ENCODE measurements around the gene FAM222B.

The FAM222B gene

GRCh38 chr17:28774206-28774605 is 68.4 kb downstream of the FAM222B start:
- DNase-seq (ENCODE audit: low read depth in 2 of 2), result no peak

DNA sequence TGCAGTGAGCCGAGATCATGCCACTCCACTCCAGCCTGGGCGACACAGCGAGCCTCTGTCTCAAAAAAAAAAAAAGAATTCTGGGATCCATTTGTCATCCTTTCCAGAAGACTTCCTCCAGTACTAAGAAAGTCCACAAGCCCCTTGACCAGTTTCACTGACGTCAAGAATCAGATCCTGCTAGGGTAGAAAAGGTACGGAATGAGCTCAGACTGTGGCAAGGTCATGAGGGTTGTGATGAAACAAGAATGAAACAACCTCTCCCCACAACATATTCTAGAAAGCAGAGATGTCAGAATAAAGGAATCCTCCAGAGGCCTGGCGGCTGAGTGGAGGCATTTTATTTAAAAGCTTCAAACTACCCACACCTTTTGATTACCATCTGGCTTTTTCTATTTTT is 68.9 kb downstream of the FAM222B start:
- no peak for DNase-seq (ENCODE audit: low read depth in 2 of 2)

DNA sequence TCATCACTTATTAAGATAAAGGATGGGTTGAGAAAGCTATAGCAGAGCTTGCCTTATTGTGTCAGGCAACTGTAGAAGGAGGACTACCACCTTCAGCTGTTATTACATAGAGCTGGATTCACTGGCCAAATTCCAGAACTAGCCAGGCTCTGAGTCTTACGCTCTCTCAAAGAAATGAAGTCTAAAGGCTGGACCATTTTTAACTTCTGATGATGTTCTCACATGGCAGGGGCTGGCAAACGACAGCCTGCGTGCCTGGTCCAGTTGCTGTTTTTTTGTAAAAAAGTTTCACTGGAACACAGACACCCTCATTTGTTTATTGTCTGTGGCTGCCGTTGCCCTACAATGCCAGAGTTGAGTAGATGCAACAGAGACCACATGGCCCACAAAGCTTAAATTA is 77.6 kb downstream of the FAM222B start:
- no peak for DNase-seq (ENCODE audit: low read depth in 2 of 2)

GRCh38 chr17:28763804-28764266 is 78.8 kb downstream of the FAM222B start:
- peak; percentile 28 to 59 for DNase-seq (ENCODE audit: low read depth in 2 of 2)

GRCh38 chr17:28763137-28763799 is 79.3 kb downstream of the FAM222B start:
- DNase-seq (ENCODE audit: low read depth in 2 of 2), result no peak

DNA sequence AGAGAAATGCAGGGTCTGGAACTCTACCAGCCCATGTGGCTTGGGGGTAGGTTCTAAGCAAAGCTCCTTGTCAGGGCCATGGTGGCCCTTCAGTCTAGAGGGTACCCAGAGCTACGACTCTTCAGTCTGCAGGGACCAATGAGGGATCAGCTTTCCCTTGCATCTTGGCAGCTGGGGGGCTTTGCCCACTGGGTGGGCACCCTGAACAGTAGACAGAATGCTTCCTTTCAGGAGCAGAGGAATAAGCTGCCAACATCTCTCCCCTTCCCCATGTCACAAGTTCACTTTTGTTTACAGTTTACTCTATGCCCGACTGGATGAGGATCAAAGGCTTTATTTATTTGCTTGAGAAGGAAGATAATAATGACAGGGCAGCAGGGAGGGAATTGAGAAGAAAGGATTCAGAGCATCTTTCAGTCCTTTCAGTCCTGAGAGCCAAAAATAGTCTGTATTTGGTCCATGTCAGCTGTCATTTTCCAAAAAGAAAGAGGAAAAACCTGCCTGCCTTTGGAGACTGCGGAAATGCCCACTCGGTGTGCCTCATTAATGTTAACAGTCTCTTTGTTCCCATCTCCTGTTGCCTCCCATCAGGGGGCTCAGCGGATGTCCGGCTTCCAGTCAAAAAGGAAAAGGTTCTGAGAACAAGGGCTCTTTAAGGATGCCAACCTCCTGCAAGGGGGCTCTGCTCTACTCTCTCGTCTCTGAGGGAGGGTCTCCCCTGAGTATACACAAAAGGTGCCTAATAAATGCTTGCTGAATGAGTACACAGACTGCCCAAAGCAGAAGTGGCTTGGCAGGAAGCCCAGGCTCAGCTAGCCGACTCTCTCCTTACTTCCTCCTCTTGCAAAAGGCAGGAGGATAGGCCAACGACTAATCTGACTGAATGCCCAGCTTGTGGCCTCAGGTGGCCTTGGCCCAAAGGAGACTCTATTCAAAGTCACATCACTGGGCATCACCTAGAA is 81.7 kb downstream of the FAM222B start:
- DNase-seq (ENCODE audit: low read depth in 2 of 2), result no peak

GRCh38 chr17:28759256-28759865 is 83.2 kb downstream of the FAM222B start:
- no peak for DNase-seq (ENCODE audit: low read depth in 2 of 2)

- no peak for DNase-seq (ENCODE audit: low read depth in 2 of 2)
Measured at GRCh38 chr17:28758411-28759121, 84.0 kb downstream of the FAM222B start.

GRCh38 chr17:28756049-28756804 is 86.4 kb downstream of the FAM222B start:
- no peak for DNase-seq (ENCODE audit: low read depth in 2 of 2)

DNA sequence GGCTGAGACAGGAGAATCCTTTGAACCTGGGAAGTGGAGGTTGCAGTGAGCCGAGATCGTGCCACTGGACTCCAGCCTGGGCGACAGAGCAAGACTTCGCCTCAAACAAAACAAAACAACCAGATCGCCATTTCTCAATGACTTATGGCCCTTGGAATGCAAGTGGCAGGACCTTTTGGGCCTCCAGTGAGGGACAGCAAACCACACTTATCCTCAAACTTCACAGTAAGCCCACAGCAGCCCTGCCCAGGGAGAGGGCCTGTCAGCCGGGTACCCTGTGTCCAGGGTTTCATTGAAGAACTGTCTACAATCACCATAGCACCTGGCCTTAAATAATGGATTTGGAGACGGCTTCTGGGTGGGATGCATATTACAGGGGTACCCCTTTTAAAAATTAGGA is 87.1 kb downstream of the FAM222B start:
- DNase-seq (ENCODE audit: low read depth in 2 of 2), result no peak

DNA sequence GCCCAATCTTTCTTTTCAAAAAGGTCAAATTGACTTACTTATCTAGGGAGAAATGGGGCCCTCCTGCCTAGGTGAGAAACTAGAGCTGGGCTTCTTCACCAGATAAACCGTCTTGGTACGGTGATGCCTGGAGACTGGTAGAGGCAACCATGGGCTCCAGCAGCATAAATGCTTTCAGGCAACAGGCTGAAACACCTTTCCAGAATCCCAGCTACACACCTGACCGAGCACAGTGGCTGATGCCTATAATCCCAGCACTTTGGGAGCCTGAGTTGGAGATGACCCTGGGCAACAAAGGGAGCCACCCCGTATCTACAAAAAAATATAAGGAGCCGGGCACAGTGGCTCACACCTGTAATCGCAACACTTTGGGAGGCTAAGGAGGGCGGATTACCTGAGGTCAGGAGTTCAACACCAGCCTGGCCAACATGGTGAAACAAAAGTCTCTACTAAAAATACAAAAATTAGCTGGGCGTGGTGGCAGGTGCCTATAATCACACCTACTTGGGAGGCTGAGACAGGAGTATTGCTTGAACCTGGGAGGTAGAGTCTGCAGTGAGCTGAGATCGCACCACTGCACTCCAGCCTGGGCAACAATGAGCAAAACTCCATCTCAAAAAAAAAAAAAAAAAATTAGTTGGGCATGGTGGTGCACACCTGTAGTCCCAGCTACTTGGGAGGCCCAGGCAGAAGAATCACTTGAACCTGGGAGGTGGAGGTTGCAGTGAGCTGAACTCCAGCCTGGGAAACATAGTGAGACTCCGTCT is 90.8 kb downstream of the FAM222B start:
- DNase-seq (ENCODE audit: low read depth in 2 of 2), result no peak

GRCh38 chr17:28750178-28751047 is 92.2 kb downstream of the FAM222B start:
- peak; percentile 62 to 81 for DNase-seq (ENCODE audit: low read depth in 2 of 2)

DNA sequence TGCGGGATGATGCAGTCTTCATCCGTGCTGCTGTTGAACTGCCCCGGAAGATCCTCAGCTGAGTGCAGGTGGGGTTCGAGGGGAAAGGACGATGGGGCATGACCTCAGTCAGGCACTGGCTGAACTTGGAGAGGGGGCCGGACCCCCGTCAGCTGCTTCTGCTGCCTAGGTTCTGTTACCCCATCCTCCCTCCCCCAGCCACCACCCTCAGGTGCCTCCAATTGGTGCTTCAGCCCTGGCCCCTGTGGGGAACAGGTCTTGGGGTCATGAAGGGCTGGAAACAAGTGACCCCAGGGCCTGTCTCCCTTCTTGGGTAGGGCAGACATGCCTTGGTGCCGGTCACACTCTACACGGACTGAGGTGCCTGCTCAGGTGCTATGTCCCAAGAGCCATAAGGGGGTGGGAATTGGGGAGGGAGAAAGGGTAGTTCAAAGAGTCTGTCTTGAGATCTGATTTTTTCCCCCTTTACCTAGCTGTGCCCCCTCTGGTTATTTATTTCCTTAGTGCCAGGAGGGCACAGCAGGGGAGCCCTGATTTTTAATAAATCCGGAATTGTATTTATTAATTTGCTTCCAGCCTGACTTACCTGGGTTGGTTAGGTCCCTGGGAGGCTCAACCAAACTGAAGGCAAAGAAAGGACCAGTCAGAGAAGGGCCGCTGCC is 92.9 kb downstream of the FAM222B start:
- DNase-seq (ENCODE audit: low read depth in 2 of 2), result no peak

GRCh38 chr17:28748852-28749515 is 93.6 kb downstream of the FAM222B start:
- DNase-seq (ENCODE audit: low read depth in 2 of 2), result no peak

DNA sequence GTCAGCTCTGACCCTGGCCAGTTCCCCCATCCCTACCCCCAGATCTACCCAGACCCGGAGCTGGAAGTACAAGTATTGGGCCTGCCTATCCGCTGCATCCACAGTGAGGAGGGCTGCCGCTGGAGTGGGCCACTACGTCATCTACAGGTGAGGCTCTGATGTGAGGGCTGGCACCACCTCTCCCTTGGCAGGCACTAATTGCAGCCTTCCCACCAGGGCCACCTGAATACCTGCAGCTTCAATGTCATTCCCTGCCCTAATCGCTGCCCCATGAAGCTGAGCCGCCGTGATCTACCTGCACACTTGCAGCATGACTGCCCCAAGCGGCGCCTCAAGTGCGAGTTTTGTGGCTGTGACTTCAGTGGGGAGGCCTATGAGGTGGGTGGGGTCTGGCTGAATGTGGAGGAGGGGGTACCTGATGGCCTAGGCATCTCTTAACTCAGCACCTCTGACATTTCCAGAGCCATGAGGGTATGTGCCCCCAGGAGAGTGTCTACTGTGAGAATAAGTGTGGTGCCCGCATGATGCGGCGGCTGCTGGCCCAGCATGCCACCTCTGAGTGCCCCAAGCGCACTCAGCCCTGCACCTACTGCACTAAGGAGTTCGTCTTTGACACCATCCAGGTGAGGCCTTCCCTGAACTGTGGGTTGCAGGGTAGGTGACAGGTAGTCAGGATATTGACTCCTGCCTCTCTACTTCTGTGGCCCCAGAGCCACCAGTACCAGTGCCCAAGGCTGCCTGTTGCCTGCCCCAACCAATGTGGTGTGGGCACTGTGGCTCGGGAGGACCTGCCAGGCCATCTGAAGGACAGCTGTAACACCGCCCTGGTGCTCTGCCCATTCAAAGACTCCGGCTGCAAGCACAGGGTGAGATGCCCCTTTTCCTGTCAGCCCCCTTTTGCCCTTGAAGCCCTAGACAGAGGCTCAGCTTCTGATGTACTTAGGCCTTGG is 94.5 kb downstream of the FAM222B start:
- DNase-seq (ENCODE audit: low read depth in 2 of 2), result no peak

- DNase-seq (ENCODE audit: low read depth in 2 of 2), result no peak
Measured at GRCh38 chr17:28747051-28747691, 95.4 kb downstream of the FAM222B start.

Measured in stimulated activated CD8-positive, alpha-beta memory T cell treated with anti-CD3 and anti-CD28 coated beads, Interleukin-15, amount 100 ng/mL, for 4 hours (primary cell).